Fibroblast of the aortic adventitia (primary cell): ENCODE results near the gene RANGAP1. TPM values are rescaled to one million over a fixed set of nuclear protein-coding genes. Genes with fewer than 3 reads are reported as not detected.
A peak's percentile ranks its signal among the peaks of the same experiment; 100 is the strongest.

Experiments
- DNase-seq: peaks from one replicate; pipeline ENCODE4 v3.0.0-alpha.2; 2010; ENCODE audit warnings: low read depth
- H3K4me3 ChIP-seq: 2 replicates; pipeline ENCODE4 v1.5.1; 2011; ENCODE audit warnings: low read depth, mild to moderate bottlenecking, control low read depth, low read length, moderate library complexity
- CTCF ChIP-seq: IDR thresholded peaks from 2 replicates; pipeline ENCODE4 v1.5.1; 2011; ENCODE audit warnings: mild to moderate bottlenecking, low read length, control low read depth, inconsistent platforms; ENCODE audit not compliant: insufficient read depth
- small RNA-seq: library from RNA; depleted of rRNA; stranded (forward); fragments of <200 nt; gene quantifications from one replicate; pipeline ENCODE3, GENCODE V24; 2012
- total RNA-seq: library from RNA; depleted of rRNA; stranded (reverse); fragments of >200 nt; gene quantifications from 2 replicates; pipeline ENCODE4 v1.2.3, GENCODE V29; 2012; ENCODE audit warnings: low replicate concordance

The RANGAP1 gene
- total RNA-seq, 1 donor: 89.4 TPM

GRCh38 chr22:41198027-41198580 is 87.9 kb downstream of the RANGAP1 start:
- TF ChIP-seq CTCF: no peak
- no peak for DNase-seq
- H3K4me3 ChIP-seq: peak overlapping the region; percentile 83

GRCh38 chr22:41197038-41197972 is 88.7 kb downstream of the RANGAP1 start:
- peak overlapping the region; percentile 83 for H3K4me3 ChIP-seq
- TF ChIP-seq CTCF: peak; percentile 25
- peak; percentile 32 for DNase-seq

Small RNAs within 50 kb of the gene (small RNA-seq; reads per million reads assigned to genes)
- not detected for gene MIR6889

Other genes starting within 250 kb of the RANGAP1 start
- gene EP300, start 193.6 kb downstream of the RANGAP1 start, total RNA-seq: 49.0 and 85.5 TPM in 2 replicates
- gene L3MBTL2, start 80.9 kb downstream of the RANGAP1 start, total RNA-seq: 19.6 and 23.9 TPM in 2 replicates
- gene CHADL, start 45.3 kb downstream of the RANGAP1 start, total RNA-seq: 0.99 and 1.6 TPM in 2 replicates
- gene ZC3H7B, start 15.3 kb upstream of the RANGAP1 start, total RNA-seq: 33.3 and 45.9 TPM in 2 replicates
- 14.8 and 17.4 TPM in 2 replicates for gene TEF, start 95.8 kb upstream of the RANGAP1 start, total RNA-seq
- gene TOB2, start 160.6 kb upstream of the RANGAP1 start, total RNA-seq: 25.4 and 40.1 TPM in 2 replicates
- gene PHF5A, start 182.5 kb upstream of the RANGAP1 start, total RNA-seq: 34.6 and 35.7 TPM in 2 replicates
- 42.2 and 45.9 TPM in 2 replicates for gene ACO2, start 182.9 kb upstream of the RANGAP1 start, total RNA-seq